SK-N-SH treated with all-trans-retinoic acid at 6 μM for 48 hours (cell line): ENCODE results near the gene FRMD4A.

Source experiments
- ATAC-seq: fragments of 200-7000 bp; cut with Tn5 transposase; 3 replicates; pipeline ENCODE4 v1.9.1; 2020; ENCODE audit warnings: mild to moderate bottlenecking, moderate library complexity
- ARNTL ChIP-seq: fragments of 450-650 bp; formaldehyde crosslinking; IDR thresholded peaks from 2 replicates; pipeline ENCODE4 v1.5.0; 2020; ENCODE audit warnings: low read depth, mild to moderate bottlenecking, moderate library complexity, borderline replicate concordance
- BACH2 ChIP-seq: fragments of 250-450 bp; sonication (Bioruptor Pico); IDR thresholded peaks from 2 replicates; pipeline ENCODE4 v1.9.0; 2021; ENCODE audit warnings: mild to moderate bottlenecking, borderline replicate concordance
- CSDC2 ChIP-seq: fragments of 250-450 bp; sonication (Bioruptor Pico); IDR thresholded peaks from 2 replicates; pipeline ENCODE4 v1.5.0; 2020; ENCODE audit warnings: mild to moderate bottlenecking, moderate library complexity
- ESRRG ChIP-seq: fragments of 250-450 bp; sonication (Bioruptor Pico); IDR thresholded peaks from 2 replicates; pipeline ENCODE4 v1.6.1; 2021; ENCODE audit warnings: mild to moderate bottlenecking
- GLIS3 ChIP-seq: fragments of 250-450 bp; sonication (Bioruptor Pico); IDR thresholded peaks from 2 replicates; pipeline ENCODE4 v1.5.0; 2020; ENCODE audit warnings: mild to moderate bottlenecking, moderate library complexity
- ISL1 ChIP-seq: fragments of 250-450 bp; sonication (Bioruptor Pico); IDR thresholded peaks from 2 replicates; pipeline ENCODE4 v2.1.2; 2022; ENCODE audit warnings: mild to moderate bottlenecking, moderate library complexity
- OSR1 ChIP-seq: fragments of 250-450 bp; sonication (Bioruptor Pico); IDR thresholded peaks from 2 replicates; pipeline ENCODE4 v1.8.0; 2022; ENCODE audit warnings: moderate library complexity, mild to moderate bottlenecking, inconsistent platforms
- PPARA ChIP-seq: fragments of 250-450 bp; sonication (Bioruptor Pico); IDR thresholded peaks from 2 replicates; pipeline ENCODE4 v1.5.0; 2020; ENCODE audit warnings: mild to moderate bottlenecking, borderline replicate concordance
- RARB ChIP-seq: fragments of 250-450 bp; sonication (Bioruptor Pico); IDR thresholded peaks from 2 replicates; pipeline ENCODE4 v1.8.0; 2021; ENCODE audit warnings: mild to moderate bottlenecking, moderate library complexity
- TCF4 ChIP-seq: fragments of 250-450 bp; sonication (Bioruptor Pico); IDR thresholded peaks from 2 replicates; pipeline ENCODE4 v1.8.0; 2021; ENCODE audit warnings: mild to moderate bottlenecking, moderate library complexity, borderline replicate concordance
- TOX ChIP-seq: fragments of 250-450 bp; sonication (Bioruptor Pico); IDR thresholded peaks from 2 replicates; pipeline ENCODE4 v1.8.0; 2021; ENCODE audit warnings: mild to moderate bottlenecking, moderate library complexity, borderline replicate concordance
- ZC3H10 ChIP-seq: fragments of 250-450 bp; sonication (Bioruptor Pico); IDR thresholded peaks from 2 replicates; pipeline ENCODE4 v1.5.1; 2021; ENCODE audit warnings: mild to moderate bottlenecking, moderate library complexity
- ZFP3 ChIP-seq: fragments of 250-450 bp; sonication (Bioruptor Pico); IDR thresholded peaks from 2 replicates; pipeline ENCODE4 v1.5.0; 2020; ENCODE audit warnings: mild to moderate bottlenecking, moderate library complexity
- ZNF565 ChIP-seq: fragments of 450-650 bp; formaldehyde crosslinking; conservative IDR thresholded peaks from 2 replicates; pipeline ENCODE4 v1.5.0; 2020; ENCODE audit warnings: low read depth, mild to moderate bottlenecking, moderate library complexity
- ZNF70 ChIP-seq: fragments of 450-650 bp; formaldehyde crosslinking; IDR thresholded peaks from 2 replicates; pipeline ENCODE4 v1.5.0; 2020; ENCODE audit warnings: mild to moderate bottlenecking, moderate library complexity
- ZNF8 ChIP-seq: fragments of 450-650 bp; formaldehyde crosslinking; IDR thresholded peaks from 2 replicates; pipeline ENCODE4 v1.5.0; 2020; ENCODE audit warnings: mild to moderate bottlenecking, moderate library complexity
- TF ChIP-seq, protein P1 (sequence below): fragments of 250-450 bp; sonication (Bioruptor Pico); IDR thresholded peaks from 2 replicates; pipeline ENCODE4 v1.5.1; 2020; ENCODE audit warnings: low read depth, mild to moderate bottlenecking, moderate library complexity
- TF ChIP-seq, protein P2 (sequence below): fragments of 250-450 bp; sonication (Bioruptor Pico); IDR thresholded peaks from 2 replicates; pipeline ENCODE4 v1.8.0; 2020; ENCODE audit warnings: mild to moderate bottlenecking, moderate library complexity, borderline replicate concordance
- TF ChIP-seq, protein P3 (sequence below): fragments of 250-450 bp; sonication (Bioruptor Pico); IDR thresholded peaks from 2 replicates; pipeline ENCODE4 v1.5.0; 2020; ENCODE audit warnings: mild to moderate bottlenecking, moderate library complexity
- TF ChIP-seq, protein P4 (sequence below): fragments of 250-450 bp; sonication (Bioruptor Pico); IDR thresholded peaks from 2 replicates; pipeline ENCODE4 v1.5.1; 2021; ENCODE audit warnings: mild to moderate bottlenecking, moderate library complexity
- TF ChIP-seq, protein P5 (sequence below): fragments of 250-450 bp; sonication (Bioruptor Pico); IDR thresholded peaks from 2 replicates; pipeline ENCODE4 v1.8.0; 2021; ENCODE audit warnings: low read depth, mild to moderate bottlenecking, moderate library complexity, borderline replicate concordance

The FRMD4A gene

DNA sequence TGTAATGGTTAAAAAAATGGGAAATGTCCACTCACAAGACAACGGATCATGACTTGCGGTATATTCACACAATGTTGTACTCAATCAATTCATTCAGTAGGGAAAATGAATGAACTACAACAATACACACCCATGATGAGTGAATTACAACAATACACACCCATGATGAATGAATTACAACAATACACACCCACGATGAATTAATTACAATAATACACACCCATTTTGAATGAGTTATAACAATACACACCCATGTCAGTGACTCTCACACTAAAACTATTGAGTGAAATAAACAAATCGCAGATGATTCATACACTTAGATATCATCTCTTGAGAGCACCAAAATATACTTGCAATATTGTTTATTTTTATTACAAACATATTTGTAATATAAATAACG lies 174.6 kb downstream of the FRMD4A start:
- TF ChIP-seq ZC3H10 (CRISPR knock-in tag) (no peak), ESRRG (no peak), RARB (CRISPR knock-in tag) (no peak), BACH2 (no peak)
- TF ChIP-seq, protein P1, sequence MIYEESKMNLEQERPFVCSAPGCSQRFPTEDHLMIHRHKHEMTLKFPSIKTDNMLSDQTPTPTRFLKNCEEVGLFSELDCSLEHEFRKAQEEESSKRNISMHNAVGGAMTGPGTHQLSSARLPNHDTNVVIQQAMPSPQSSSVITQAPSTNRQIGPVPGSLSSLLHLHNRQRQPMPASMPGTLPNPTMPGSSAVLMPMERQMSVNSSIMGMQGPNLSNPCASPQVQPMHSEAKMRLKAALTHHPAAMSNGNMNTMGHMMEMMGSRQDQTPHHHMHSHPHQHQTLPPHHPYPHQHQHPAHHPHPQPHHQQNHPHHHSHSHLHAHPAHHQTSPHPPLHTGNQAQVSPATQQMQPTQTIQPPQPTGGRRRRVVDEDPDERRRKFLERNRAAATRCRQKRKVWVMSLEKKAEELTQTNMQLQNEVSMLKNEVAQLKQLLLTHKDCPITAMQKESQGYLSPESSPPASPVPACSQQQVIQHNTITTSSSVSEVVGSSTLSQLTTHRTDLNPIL (CRISPR knock-in tag) = no peak
- TF ChIP-seq, protein P2, sequence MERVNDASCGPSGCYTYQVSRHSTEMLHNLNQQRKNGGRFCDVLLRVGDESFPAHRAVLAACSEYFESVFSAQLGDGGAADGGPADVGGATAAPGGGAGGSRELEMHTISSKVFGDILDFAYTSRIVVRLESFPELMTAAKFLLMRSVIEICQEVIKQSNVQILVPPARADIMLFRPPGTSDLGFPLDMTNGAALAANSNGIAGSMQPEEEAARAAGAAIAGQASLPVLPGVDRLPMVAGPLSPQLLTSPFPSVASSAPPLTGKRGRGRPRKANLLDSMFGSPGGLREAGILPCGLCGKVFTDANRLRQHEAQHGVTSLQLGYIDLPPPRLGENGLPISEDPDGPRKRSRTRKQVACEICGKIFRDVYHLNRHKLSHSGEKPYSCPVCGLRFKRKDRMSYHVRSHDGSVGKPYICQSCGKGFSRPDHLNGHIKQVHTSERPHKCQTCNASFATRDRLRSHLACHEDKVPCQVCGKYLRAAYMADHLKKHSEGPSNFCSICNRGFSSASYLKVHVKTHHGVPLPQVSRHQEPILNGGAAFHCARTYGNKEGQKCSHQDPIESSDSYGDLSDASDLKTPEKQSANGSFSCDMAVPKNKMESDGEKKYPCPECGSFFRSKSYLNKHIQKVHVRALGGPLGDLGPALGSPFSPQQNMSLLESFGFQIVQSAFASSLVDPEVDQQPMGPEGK (CRISPR knock-in tag) = no peak

DNA sequence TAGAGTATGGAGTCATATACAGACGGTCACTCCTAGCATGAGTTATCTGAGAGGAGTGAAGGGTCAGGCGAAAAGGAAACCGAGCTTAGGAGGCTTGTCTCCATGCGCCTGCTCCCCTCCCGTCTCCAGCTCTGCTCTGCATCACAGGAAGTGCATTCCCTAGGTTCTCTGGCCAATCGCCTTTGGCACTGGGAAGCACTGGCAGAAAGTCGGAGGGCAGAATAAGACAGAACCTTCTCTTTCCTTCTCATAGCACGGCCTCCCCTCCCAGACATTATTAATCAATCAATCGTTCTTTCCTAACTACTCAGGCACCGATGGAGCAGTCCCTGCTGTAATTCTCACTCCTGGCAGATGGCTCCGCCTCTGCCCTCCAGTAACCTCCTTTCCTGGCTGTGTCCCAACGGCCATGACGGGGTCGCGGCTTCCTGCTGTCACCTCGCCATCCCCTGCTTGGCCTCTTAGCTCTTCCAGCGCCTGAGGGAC lies 177.1 kb downstream of the FRMD4A start:
- TF ChIP-seq ARNTL (CRISPR knock-in tag) (no peak), ZNF8 (no peak), GLIS3 (CRISPR knock-in tag) (no peak), ZNF565 (CRISPR knock-in tag) (no peak), RARB (CRISPR knock-in tag) (no peak), ESRRG (no peak), TOX (no peak)
- TF ChIP-seq, protein P3, sequence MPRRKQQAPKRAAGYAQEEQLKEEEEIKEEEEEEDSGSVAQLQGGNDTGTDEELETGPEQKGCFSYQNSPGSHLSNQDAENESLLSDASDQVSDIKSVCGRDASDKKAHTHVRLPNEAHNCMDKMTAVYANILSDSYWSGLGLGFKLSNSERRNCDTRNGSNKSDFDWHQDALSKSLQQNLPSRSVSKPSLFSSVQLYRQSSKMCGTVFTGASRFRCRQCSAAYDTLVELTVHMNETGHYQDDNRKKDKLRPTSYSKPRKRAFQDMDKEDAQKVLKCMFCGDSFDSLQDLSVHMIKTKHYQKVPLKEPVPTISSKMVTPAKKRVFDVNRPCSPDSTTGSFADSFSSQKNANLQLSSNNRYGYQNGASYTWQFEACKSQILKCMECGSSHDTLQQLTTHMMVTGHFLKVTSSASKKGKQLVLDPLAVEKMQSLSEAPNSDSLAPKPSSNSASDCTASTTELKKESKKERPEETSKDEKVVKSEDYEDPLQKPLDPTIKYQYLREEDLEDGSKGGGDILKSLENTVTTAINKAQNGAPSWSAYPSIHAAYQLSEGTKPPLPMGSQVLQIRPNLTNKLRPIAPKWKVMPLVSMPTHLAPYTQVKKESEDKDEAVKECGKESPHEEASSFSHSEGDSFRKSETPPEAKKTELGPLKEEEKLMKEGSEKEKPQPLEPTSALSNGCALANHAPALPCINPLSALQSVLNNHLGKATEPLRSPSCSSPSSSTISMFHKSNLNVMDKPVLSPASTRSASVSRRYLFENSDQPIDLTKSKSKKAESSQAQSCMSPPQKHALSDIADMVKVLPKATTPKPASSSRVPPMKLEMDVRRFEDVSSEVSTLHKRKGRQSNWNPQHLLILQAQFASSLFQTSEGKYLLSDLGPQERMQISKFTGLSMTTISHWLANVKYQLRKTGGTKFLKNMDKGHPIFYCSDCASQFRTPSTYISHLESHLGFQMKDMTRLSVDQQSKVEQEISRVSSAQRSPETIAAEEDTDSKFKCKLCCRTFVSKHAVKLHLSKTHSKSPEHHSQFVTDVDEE (CRISPR knock-in tag) = no peak
- TF ChIP-seq, protein P4, sequence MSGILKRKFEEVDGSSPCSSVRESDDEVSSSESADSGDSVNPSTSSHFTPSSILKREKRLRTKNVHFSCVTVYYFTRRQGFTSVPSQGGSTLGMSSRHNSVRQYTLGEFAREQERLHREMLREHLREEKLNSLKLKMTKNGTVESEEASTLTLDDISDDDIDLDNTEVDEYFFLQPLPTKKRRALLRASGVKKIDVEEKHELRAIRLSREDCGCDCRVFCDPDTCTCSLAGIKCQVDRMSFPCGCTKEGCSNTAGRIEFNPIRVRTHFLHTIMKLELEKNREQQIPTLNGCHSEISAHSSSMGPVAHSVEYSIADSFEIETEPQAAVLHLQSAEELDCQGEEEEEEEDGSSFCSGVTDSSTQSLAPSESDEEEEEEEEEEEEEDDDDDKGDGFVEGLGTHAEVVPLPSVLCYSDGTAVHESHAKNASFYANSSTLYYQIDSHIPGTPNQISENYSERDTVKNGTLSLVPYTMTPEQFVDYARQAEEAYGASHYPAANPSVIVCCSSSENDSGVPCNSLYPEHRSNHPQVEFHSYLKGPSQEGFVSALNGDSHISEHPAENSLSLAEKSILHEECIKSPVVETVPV (CRISPR knock-in tag) = no peak
- TF ChIP-seq, all 23 proteins: peak for 0
- no peak for ATAC-seq

More for the DNA sequence above, 174.6 kb downstream of the FRMD4A start:
- no peak for ATAC-seq

DNA sequence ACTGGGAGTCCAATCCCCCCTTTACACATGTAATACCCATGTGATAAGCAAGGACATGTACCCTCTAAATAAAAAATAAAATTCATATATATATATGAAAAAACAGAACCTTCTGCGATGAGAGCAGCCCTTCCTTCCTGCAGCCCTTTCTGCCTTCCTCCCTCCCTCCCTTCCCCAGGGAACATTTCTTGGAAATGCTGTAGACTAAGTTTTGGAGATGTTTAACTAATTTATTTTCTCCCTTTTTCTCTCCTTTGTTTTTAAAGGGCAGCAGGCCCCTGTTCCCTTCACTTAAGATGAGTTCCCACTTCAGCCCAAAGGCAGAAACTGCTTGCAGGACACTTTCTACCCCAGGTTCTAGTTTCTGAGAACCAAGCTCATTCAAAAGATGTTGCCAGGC lies 179.2 kb downstream of the FRMD4A start:
- TF ChIP-seq ZFP3 (CRISPR knock-in tag) = no peak
- no peak for TF ChIP-seq ZNF565 (CRISPR knock-in tag)
- no peak for TF ChIP-seq PPARA (CRISPR knock-in tag)
- TF ChIP-seq ZC3H10 (CRISPR knock-in tag) = no peak
- TF ChIP-seq, protein P3 (CRISPR knock-in tag) = no peak
- TF ChIP-seq OSR1 (CRISPR knock-in tag) = no peak
- TF ChIP-seq, protein P4 (CRISPR knock-in tag) = no peak
- TF ChIP-seq ARNTL (CRISPR knock-in tag) = no peak
- TF ChIP-seq TCF4 (CRISPR knock-in tag) = no peak
- TF ChIP-seq RARB (CRISPR knock-in tag) = no peak
- TF ChIP-seq TOX = no peak
- no peak for TF ChIP-seq ZNF70 (CRISPR knock-in tag)
- TF ChIP-seq, protein P5, sequence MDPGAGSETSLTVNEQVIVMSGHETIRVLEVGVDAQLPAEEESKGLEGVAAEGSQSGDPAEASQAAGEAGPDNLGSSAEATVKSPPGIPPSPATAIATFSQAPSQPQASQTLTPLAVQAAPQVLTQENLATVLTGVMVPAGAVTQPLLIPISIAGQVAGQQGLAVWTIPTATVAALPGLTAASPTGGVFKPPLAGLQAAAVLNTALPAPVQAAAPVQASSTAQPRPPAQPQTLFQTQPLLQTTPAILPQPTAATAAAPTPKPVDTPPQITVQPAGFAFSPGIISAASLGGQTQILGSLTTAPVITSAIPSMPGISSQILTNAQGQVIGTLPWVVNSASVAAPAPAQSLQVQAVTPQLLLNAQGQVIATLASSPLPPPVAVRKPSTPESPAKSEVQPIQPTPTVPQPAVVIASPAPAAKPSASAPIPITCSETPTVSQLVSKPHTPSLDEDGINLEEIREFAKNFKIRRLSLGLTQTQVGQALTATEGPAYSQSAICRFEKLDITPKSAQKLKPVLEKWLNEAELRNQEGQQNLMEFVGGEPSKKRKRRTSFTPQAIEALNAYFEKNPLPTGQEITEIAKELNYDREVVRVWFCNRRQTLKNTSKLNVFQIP (CRISPR knock-in tag) = no peak
- no peak for TF ChIP-seq BACH2
- TF ChIP-seq ESRRG = no peak
- no peak for TF ChIP-seq CSDC2 (CRISPR knock-in tag)
- TF ChIP-seq ISL1 (CRISPR knock-in tag) = no peak
- ATAC-seq = no peak
